Rectal smooth muscle tissue (tissue), 1 donor: ENCODE data around the gene VARS2.

Experiments
- H3K27ac ChIP-seq: one replicate; pipeline ENCODE4 v1.7.0; 2013; ENCODE audit warnings: low read depth, low read length, inconsistent platforms
- H3K27me3 ChIP-seq: one replicate; pipeline ENCODE4 v1.7.0; 2013; ENCODE audit warnings: low read length; ENCODE audit not compliant: control insufficient read depth, insufficient read depth
- H3K36me3 ChIP-seq: one replicate; pipeline ENCODE4 v1.7.0; 2013; ENCODE audit warnings: low read length; ENCODE audit not compliant: control insufficient read depth, insufficient read depth
- H3K4me1 ChIP-seq: one replicate; pipeline ENCODE4 v1.7.0; 2013; ENCODE audit warnings: low read length; ENCODE audit not compliant: control insufficient read depth, insufficient read depth
- H3K4me3 ChIP-seq: one replicate; pipeline ENCODE4 v1.7.0; 2013; ENCODE audit warnings: low read length
- H3K9ac ChIP-seq: one replicate; pipeline ENCODE4 v1.7.0; 2013; ENCODE audit warnings: low read length

The VARS2 gene

GRCh38 chr6:30930506-30930905 is 16.5 kb downstream of the VARS2 start:
- H3K4me1 ChIP-seq, result no peaks in the 10 kb centered on the region
- no peak overlapping the region for H3K4me3 ChIP-seq
- H3K27ac ChIP-seq, result no peak overlapping the region
- H3K27me3 ChIP-seq, result no peaks in the 10 kb centered on the region
- H3K36me3 ChIP-seq, result no peaks in the 10 kb centered on the region
- H3K9ac ChIP-seq, result no peak overlapping the region

DNA sequence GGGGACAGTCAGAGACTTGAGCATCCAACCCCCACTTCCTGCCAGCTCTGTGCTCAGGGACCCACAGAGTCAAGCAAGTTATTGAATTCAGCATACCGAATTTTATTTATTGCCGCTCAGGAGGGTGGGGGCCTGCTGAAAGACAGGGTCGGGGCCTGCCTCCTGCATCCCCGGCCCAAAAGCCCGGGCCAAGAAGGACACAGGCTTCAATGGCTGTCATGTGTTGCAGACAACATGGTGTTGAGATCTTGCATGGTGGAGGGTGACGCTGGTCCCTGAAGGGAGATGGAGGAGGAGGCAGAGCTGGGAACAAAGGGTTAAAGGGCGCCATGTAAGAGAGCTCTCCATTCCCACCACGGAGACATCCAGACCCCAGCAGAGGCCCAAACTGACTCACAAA is 17.2 kb downstream of the VARS2 start:
- H3K36me3 ChIP-seq, result no peaks in the 10 kb centered on the region
- no peak overlapping the region for H3K4me3 ChIP-seq
- H3K27ac ChIP-seq, result no peak overlapping the region
- no peak overlapping the region for H3K9ac ChIP-seq
- H3K27me3 ChIP-seq, result no peaks in the 10 kb centered on the region
- no peaks in the 10 kb centered on the region for H3K4me1 ChIP-seq

DNA sequence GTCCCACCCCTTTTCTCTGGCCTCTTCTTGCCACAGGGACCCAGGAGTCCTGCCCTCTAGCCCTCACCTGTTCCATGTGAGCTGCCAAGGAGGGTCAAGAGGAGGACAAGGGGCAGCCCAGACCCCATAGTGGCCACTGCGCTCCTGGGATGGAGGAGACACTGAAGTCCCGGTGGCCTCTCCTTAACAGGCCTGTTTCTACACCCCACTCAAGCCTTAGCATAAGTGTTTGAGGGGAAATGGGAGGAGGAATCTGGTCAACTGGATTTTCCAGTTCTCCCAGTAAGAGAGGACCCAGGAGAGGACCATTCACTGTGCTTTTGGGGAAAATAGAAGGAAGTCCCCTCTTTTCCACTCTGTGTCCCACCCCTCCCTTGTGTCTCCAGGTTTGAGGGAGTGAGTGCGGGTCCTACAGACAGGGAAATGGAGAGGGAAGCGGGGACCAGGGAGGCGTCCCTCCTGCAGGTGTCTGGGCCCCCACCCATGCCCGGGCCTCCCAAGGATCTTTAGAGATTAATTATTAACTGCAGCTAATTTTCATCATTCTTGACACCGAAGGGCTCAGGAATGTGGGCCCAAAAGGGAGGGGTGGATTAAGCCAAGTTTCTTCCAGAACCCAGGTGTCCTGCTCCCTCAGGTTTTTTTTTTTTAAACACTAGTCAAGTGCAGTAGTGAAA is 18.1 kb downstream of the VARS2 start, which contains the start of gene SFTA2:
Gene SFTA2 (minus strand): TSS at position 202 of the 677 bp plus-strand sequence. CDS start 74 bp downstream, at position 128.
- H3K4me1 ChIP-seq, result no peaks in the 10 kb centered on the region
- no peak within 1 kb of the TSS for H3K27ac ChIP-seq
- H3K27me3 ChIP-seq, result no peaks in the 10 kb centered on the region
- H3K4me3 ChIP-seq, result no peak within 1 kb of the TSS
- no peaks in the 10 kb centered on the region for H3K36me3 ChIP-seq
- H3K9ac ChIP-seq, result no peak within 1 kb of the TSS

DNA sequence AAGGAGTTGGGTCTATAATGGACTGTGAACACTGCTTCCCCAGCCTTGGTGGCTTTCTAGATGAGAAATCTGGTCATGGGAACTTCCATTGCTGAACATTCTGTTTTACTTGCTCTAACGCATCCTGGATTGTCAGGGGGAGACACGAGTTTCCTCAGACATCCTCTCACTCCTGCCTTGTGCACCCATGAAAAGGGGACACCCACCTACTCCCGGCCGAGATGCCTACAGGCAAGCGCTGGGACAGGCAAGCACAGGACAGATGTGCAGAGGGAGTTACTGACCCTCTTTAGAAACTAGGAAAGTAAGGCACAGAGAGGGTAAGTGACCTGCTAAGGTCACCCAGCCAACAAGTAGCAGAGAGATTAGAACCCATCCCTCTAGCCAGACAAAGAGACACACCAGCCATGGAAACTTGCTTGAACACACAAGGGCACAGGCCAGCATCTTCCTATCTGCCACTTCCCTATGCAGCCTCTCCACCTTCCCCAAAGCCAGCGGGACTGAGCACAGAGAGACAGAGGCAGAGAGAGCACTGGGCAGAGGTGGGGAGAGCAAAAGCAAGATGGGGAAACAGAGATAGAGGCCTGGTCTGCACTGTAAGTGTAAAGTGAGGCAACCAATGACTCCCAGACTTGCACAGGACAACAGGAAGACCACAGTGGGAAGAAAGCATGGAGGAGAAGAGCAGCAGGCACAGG is 18.8 kb downstream of the VARS2 start:
- Histone ChIP-seq H3K27ac (no peak overlapping the region), H3K4me1 (no peaks in the 10 kb centered on the region), H3K4me3 (no peak overlapping the region), H3K27me3 (no peaks in the 10 kb centered on the region), H3K9ac (no peak overlapping the region), H3K36me3 (no peaks in the 10 kb centered on the region)

DNA sequence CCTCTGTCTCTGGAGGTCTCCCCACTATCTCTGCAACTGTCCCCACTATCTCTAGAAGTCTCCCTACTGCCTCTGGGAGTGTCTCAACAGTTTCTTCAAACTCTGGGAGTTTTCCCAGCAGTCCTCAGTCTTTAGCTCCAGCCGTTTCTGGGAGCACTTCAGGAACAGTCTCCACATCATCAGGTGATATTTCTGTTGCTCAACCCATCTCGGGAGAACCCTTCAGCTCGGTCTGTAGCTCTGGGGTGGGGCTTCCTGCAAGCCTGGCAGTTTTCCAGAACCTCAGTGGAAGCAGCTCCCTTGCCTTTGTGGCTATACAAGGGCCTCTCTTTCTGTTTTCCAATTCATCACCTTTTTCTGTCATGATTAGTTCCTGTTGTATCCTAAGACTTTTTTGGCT is 21.0 kb downstream of the VARS2 start:
- no peaks in the 10 kb centered on the region for H3K36me3 ChIP-seq
- H3K27ac ChIP-seq, result no peak overlapping the region
- H3K4me1 ChIP-seq, result no peaks in the 10 kb centered on the region
- no peak overlapping the region for H3K4me3 ChIP-seq
- no peaks in the 10 kb centered on the region for H3K27me3 ChIP-seq
- no peak overlapping the region for H3K9ac ChIP-seq

DNA sequence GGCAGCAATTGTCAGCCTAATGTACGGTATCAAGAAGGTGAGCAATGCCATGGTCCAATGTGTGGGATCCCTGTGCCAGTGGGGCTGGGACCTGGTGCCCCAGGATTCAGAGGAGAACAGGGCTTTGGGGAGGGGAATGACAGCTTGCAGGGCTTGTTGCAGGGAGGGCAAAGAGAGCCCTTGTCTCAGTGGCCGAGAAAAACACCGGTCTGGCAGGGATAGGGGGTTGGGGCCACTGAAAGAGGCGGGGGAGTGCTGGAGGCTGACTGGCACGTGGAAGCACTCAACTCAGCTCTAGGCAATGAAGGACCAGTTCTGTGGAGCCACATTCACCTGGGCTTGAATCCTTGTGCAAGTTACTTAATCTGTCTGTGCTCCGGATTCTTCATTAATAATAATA is 23.2 kb downstream of the VARS2 start:
- H3K4me1 ChIP-seq, result no peaks in the 10 kb centered on the region
- H3K36me3 ChIP-seq, result no peaks in the 10 kb centered on the region
- H3K9ac ChIP-seq, result no peak overlapping the region
- no peaks in the 10 kb centered on the region for H3K27me3 ChIP-seq
- H3K27ac ChIP-seq, result no peak overlapping the region
- no peak overlapping the region for H3K4me3 ChIP-seq

DNA sequence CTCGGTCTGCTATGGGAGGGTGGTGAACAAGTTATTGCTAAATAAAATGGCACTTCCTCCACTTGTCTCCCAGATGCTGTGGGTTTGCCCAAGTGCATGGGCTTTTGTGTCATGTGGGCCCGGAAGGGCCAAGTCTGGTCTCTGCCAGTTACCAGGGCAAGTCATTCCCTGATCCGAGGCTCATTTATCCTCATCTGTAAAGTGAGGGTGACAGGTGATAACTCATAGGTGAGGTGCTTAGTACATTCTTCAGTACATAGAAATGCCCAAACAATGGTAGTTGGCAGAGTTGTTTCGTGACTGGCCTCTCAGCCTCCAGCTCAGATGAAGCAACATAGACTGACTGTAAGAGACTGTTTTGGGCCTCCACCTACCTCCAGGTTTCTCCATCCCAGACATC is 24.7 kb downstream of the VARS2 start:
- Histone ChIP-seq H3K9ac (no peak overlapping the region), H3K36me3 (no peaks in the 10 kb centered on the region), H3K4me1 (no peaks in the 10 kb centered on the region), H3K27ac (no peak overlapping the region), H3K4me3 (no peak overlapping the region), H3K27me3 (peaks cover 5% of the 10 kb centered on the region)

GRCh38 chr6:30939473-30939872 is 25.4 kb downstream of the VARS2 start:
- no peaks in the 10 kb centered on the region for H3K4me1 ChIP-seq
- H3K27ac ChIP-seq, result no peak overlapping the region
- H3K4me3 ChIP-seq, result no peak overlapping the region
- no peak overlapping the region for H3K9ac ChIP-seq
- no peaks in the 10 kb centered on the region for H3K36me3 ChIP-seq
- H3K27me3 ChIP-seq, result peaks cover 5% of the 10 kb centered on the region

DNA sequence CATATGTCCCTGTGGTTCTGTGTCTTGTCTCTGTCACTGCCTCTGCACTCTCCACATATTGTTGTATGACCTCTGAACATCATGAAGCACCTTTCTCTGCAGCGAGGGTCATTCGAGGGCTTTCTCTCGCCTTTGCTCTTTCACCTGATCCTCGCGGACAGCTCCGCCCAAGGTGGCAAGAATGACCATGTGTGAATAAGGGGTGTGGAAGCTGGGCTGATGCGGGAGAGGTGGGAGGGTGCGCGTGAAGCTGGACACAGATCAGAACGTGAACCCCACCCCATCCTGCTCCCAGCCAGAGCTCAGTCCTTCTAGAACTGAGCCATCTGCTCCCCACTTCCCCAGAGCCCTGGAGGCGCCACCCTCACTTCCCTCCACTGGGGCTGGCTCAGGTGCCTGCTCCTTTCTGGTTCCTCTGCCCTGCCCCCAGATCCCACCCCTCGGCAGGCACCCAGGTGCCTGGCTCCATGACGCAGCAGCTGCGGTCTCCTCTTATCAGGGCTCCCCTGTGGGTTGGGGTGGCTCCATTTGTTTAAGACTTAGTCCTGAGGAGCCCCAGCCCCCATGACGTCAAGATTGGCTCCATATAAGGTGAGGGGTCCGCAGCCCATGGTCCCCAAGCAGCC is 26.4 kb downstream of the VARS2 start, which contains the start of gene MUCL3:
Gene MUCL3 (plus strand): TSS at position 613 of the 626 bp plus-strand sequence. CDS start 27 bp downstream, outside the sequence.
- Histone ChIP-seq H3K36me3 (no peaks in the 10 kb centered on the region), H3K27ac (no peak within 1 kb of the TSS), H3K27me3 (peaks cover 5% of the 10 kb centered on the region), H3K4me1 (no peaks in the 10 kb centered on the region), H3K9ac (no peak within 1 kb of the TSS), H3K4me3 (no peak within 1 kb of the TSS)

DNA sequence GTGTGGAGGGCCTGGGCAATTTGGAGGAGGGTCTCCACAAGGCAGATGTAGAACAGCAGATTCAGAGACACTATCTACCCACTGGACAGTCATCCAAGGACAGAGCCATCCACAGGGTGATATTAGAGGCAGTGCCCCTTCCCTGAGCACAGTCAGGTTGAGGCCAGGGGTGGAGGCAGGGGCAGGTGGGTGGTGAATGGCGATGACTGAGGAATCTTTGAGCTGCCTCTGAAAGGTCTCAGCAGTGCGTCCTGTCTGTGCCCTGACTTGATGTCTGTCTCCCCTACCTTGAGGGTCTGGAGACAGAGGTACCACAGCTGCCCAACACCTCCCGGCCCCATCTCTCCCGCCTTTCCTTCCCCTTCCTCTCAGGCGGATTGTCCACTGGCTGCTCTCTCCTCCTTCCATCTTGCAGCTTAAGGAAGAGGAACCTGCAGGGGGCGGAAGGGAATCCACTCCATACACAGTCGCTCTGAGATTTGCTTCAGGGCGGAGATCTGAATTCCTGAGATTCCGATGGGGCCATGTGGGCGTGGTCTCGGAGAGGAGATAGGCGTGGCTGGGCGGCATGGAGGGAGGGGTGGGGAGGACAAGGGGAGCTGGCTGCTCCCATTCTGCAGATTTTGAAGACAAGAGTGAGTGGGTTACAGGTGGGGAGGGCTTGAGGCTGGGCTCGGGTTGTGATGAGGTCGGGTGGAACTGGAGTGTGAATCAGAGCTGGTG is 28.5 kb downstream of the VARS2 start:
- Histone ChIP-seq H3K4me1 (no peaks in the 10 kb centered on the region), H3K4me3 (no peak overlapping the region), H3K9ac (no peak overlapping the region), H3K27ac (no peak overlapping the region), H3K27me3 (peaks cover 5% of the 10 kb centered on the region), H3K36me3 (no peaks in the 10 kb centered on the region)

DNA sequence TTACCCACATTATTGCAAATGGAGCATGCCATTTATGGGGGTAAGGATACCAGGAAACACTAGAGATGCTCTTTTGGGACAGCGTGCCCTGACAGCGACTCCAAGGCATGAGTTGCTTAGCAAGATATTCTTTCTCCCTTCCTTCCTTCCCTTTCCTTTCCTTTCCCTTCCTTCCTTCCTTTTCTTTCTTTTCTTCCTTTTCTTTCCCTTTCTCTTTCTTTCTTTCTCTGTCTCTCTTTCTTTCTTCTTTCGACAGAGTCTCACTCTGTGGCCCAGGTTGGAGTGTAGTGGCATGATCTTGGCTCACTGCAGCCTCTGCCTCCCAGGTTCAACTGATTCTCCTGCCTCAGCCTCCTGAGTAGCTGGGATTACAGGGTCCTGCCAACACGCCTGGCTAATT is 30.0 kb downstream of the VARS2 start:
- Histone ChIP-seq H3K9ac (no peak overlapping the region), H3K27me3 (peaks cover 5% of the 10 kb centered on the region), H3K4me3 (no peak overlapping the region), H3K4me1 (no peaks in the 10 kb centered on the region), H3K36me3 (no peaks in the 10 kb centered on the region), H3K27ac (no peak overlapping the region)

GRCh38 chr6:30945281-30945680 is 31.2 kb downstream of the VARS2 start:
- Histone ChIP-seq H3K4me1 (no peaks in the 10 kb centered on the region), H3K9ac (no peak overlapping the region), H3K36me3 (no peaks in the 10 kb centered on the region), H3K27ac (no peak overlapping the region), H3K27me3 (peaks cover 5% of the 10 kb centered on the region), H3K4me3 (no peak overlapping the region)
